Kidney glomerular epithelial cell (primary cell): ENCODE results near the gene CUX1.
A peak's percentile ranks its signal among the peaks of the same experiment; 100 is the strongest.
"Not testable (repeated sequence)": the region's sequence is repeated elsewhere in the genome, so short reads cannot be mapped to it uniquely, and the experiment has no call there.

Experiments
- DNase-seq: peaks from one replicate; lab custom pipeline; 2025; lab: John Stamatoyannopoulos, UW

Gene CUX1, protein sequence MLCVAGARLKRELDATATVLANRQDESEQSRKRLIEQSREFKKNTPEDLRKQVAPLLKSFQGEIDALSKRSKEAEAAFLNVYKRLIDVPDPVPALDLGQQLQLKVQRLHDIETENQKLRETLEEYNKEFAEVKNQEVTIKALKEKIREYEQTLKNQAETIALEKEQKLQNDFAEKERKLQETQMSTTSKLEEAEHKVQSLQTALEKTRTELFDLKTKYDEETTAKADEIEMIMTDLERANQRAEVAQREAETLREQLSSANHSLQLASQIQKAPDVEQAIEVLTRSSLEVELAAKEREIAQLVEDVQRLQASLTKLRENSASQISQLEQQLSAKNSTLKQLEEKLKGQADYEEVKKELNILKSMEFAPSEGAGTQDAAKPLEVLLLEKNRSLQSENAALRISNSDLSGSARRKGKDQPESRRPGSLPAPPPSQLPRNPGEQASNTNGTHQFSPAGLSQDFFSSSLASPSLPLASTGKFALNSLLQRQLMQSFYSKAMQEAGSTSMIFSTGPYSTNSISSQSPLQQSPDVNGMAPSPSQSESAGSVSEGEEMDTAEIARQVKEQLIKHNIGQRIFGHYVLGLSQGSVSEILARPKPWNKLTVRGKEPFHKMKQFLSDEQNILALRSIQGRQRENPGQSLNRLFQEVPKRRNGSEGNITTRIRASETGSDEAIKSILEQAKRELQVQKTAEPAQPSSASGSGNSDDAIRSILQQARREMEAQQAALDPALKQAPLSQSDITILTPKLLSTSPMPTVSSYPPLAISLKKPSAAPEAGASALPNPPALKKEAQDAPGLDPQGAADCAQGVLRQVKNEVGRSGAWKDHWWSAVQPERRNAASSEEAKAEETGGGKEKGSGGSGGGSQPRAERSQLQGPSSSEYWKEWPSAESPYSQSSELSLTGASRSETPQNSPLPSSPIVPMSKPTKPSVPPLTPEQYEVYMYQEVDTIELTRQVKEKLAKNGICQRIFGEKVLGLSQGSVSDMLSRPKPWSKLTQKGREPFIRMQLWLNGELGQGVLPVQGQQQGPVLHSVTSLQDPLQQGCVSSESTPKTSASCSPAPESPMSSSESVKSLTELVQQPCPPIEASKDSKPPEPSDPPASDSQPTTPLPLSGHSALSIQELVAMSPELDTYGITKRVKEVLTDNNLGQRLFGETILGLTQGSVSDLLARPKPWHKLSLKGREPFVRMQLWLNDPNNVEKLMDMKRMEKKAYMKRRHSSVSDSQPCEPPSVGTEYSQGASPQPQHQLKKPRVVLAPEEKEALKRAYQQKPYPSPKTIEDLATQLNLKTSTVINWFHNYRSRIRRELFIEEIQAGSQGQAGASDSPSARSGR (N-terminal part only)

DNA sequence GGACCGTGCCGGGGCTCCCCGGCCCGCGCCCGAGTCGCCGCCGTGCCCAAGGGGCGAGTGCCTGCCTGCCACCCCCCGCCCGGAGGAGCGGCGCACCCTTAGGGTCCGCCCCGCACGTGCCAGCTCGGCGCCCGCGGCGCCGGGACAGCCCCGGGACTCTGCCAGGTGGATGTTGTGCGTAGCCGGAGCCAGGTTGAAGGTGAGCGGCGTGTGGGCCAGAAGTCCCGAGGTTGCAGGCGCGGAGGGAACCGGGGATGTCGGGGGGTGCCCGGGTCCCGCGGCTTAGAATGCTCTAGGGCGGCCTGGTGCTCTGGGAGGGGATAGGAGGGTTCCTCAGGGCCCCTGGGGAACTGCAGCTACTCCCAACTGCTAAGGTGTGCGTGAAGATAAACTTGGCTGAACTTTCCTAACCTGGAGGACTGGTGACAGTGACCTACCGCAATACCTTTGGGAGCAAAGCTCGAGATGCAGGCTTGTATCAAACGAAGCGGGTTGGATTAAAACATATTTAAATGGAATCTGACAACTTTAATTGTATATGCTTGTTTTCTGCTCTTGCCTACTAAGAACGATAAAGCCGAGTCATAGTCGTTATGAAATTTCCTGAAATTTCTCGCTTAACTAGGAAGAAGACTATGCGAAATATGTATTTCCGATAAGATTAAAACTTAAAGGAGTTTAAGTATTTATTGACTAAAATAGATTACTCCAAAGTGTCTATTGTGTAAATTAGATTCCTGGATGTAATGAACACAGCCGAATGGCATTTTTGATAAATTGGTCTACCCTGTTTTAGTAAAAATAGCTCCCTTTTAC, at the start of gene CUX1:
Gene CUX1, plus strand, starts transcription at position 156 of the 816 bp plus-strand sequence. Its CDS starts 14 bp downstream, at position 170.
- no peak for DNase-seq

DNA sequence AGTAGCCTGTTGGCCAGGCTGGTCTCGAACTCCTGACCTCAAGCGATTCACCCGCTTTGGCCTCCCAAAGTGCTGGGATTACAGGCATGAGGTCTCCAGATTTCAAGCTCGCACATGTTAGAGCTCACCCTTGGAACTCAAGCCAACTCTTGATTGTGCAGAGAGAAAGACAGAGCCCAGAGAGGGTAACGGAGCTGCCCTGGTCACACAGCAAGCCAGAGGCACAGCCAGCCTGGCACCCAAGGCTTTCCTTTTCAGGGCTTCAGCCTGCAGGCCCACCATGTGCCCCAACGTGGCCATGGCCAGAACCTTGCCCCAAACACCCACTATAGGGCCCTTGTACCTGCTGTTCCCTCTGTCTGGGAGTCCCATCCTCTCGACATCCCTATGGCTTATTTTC, 49.1 kb upstream of the CUX1 start:
- no peak for DNase-seq

DNA sequence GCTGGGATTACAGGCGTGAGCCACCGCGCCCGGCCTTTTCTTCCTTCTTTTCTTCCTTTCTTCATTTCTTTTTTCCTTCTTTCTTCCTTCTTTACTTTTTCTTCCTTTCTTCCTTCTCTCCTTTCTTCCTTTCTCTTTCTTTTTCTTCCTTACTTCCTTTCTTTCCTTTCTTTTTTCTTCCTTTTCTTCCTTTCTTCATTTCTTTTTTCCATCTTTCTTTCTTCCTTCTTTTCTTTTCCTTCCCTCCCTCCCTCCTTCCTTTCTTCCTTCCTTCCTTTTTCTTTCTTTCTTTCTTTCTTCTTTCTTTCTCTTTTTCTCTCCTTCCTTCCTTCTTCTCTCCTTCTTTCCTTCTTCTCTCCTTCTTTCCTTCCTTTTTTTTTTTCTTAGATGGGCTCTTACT, 47.0 kb upstream of the CUX1 start:
- DNase-seq: no peak

DNA sequence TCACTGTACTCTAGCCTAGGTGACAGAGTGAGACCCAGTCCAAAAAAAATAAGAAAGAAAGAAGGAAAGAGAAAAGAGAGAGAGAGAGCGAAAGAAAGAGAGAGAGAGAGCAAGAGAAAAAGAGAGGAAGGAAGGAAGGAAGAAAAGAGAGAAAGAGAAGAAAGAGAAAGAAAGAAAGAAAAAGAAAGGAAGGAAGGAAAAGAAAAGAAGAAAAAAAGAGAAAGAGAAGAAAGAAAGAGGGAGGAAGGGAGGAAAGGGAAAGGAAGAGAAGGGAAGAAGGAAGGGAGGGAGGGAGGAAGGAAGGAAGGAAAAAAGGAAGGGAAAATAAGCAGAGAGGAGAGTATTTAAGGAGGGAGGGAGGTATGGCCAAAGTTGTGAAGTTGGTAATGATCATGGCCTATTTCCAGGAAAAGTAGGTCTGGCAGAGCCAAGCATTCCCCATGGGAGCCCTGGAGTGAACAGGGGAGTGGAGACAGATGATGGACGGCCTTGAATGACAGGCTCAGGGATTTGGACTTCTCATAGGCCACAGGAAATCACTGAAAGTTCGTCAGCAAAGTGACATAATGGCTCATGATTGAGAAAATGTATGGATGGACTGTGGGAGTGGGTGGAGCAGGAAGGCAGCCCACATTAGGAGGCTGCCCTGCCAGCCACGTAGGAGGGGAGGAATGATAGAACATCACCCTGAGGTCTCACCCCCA, 44.8 kb upstream of the CUX1 start:
- no peak for DNase-seq

DNA sequence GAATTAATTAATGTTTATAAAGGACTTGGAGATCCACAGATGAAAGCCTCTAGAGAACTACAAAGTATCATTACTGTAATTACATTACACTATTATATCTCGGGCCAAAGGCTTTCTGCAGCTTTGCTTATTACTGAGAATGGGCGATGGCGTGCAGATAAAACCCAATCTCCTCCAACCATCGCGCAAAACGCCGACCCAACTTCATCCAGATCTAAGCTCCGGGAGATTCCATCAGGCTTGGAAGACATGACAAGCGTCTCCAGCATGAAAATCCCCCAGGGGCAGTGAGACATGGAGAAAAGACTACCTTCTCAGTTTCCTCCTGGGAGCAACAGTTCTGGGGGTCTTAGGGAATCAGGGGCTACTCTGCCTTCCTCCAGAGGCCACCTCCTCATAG, 42.2 kb upstream of the CUX1 start:
- DNase-seq: no peak

DNA sequence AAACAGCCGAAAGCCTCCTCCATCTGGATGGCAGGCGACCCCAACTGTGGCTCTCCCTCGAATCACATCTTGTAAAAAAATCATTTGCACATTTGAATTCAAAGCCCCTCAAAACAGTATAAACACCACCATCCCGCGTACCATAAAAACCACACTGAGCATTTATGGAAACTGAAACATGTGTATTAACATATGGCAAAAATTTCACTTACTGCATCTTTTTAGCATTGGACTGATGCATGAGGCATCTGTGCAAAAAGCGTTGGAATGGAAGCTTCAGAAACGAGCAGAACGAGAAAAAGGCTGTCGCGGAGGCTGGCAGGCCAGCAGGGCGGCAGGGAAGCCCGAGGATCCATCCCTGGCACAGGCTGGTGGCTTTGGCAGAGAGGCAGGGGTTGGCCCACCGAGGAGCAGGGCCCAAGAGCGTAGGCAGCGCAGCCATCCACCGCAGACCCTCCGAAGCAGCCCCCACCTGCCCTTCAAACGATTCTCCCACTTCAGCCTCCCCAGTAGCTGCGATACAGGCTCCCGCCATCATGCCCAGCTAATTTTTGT, 39.3 kb upstream of the CUX1 start:
- DNase-seq: no peak

DNA sequence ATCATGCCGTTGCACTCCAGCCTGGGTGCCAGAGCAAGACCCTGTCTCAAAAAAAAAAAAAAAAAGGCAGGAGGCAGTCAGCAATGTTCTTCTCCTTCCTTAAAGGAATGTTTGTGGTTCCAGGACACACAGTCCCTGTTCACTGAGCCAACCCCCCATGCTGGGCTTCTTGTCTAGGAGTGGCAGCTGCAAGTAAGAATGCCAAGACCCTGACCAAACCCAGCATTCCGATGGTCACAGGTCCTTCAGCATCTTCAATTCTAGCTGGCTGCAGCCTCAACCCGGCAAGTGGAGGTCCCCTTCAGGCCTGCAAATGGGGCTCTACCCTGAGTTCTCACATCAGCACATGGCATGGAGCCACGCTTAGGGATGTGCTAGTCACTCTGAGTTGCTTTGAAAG, 38.2 kb upstream of the CUX1 start:
- no peak for DNase-seq

DNA sequence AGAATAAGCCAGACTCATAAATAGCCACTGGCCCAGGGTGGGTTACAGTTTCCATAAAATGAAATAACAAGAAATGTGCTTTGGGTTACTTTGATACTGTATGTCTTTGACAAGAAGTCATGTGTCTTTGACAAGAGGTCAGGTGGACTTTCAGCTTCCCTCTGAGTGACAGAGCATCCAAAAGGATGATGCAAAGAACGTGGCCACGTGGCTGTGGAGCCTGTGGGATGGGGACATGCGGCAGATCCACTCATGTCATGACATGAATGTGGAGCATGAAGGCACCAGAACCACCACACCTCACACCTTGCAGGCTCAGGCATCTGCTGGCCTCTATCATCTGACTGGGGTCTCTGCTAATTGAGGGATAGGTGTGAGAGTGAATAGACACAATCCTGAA, 37.1 kb upstream of the CUX1 start:
- DNase-seq: no peak

DNA sequence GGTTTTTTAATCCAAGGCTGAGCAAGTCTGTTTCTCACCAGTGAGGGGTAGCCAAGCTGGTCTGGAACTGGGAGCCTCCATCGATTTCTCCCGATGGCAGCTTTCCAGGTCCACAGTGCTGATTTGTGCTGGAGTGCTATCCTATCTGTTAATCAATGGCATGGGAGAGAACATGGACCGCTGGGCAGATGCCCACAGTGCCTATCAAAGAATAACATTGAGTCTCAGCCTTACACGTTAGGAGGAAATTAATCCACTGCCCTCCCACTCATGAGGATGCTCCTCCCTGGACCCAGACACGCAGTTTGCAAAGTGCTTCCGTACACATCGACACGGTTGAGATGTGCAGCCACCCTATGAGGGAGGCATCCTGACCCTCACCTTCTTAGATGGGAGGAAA, 36.0 kb upstream of the CUX1 start:
- DNase-seq: peak; percentile 44

DNA sequence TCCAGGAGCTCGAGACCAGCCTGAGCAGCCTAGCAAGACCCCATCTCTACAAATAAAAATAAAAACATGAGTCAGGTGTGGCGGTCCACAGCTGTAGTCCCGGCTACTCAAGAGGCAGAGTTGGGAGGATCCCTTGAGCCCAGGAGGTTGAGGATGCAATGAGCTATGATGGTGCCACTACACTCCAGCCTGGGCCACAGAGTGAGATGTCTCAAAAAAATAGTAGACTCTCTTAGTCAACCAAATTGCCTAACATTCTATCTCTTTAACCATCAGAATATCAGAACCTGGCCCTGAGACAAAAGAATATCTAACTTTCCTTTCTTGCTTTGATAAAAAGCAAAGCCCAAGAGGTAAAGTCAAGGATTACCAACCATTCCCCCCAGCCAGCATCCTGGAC, 35.0 kb upstream of the CUX1 start:
- DNase-seq: no peak

DNA sequence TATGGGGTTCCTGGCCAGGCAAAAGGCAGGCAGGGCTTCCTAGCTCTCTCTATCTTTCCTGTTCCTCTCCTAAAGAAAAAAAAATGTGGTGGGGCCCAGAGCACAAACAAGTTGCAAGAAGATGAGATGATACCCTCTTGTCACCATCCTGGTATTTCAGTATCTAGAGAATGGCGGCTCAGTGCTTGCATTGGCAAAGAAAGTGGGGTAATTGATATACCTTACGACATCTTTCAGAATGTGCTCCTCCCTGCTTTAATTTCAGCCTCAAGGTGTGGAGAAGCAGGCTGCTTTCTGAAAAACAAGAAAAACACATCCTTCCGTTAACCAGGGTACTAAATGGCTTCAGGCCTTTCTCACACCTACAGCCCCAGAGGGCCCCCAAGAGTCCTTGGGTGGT, 34.5 kb upstream of the CUX1 start:
- DNase-seq: no peak

DNA sequence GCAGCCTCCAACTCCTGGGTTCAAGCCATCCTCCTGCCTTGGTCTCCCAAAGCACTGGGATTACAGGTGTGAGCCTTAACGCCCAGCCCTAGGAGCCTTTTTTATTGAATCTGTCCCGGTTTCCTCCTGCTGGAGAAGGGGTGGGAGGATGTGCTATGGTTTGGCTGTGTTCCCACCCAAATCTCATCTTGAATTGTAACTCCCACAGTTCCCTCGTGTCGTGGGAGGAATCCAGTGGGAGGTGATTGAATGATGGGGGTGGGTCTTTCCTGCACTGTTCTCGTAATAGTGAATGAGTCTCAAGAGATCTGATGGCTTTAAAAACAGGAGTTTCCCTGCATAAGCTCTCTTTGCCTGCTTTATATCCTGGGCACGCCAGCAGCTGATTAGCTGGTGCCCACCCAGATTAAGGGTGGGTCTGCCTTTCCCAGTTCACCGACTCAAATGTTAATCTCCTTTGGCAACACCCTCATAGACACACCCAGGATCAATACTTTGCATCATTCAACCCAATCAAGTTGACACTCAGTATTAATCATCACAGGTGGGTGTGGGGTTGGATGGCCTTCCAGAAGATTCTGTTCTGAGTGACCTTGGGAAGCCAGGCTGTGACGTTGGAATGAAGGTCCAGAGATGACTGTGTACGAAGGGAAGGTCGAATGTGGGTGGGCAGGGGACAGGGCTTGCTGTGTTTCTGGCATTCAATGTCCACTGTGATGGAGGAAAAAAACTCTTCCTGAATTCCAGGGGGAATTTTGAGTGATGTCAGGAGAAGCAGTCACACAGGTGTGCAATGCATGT, 33.8 kb upstream of the CUX1 start:
- no peak for DNase-seq

DNA sequence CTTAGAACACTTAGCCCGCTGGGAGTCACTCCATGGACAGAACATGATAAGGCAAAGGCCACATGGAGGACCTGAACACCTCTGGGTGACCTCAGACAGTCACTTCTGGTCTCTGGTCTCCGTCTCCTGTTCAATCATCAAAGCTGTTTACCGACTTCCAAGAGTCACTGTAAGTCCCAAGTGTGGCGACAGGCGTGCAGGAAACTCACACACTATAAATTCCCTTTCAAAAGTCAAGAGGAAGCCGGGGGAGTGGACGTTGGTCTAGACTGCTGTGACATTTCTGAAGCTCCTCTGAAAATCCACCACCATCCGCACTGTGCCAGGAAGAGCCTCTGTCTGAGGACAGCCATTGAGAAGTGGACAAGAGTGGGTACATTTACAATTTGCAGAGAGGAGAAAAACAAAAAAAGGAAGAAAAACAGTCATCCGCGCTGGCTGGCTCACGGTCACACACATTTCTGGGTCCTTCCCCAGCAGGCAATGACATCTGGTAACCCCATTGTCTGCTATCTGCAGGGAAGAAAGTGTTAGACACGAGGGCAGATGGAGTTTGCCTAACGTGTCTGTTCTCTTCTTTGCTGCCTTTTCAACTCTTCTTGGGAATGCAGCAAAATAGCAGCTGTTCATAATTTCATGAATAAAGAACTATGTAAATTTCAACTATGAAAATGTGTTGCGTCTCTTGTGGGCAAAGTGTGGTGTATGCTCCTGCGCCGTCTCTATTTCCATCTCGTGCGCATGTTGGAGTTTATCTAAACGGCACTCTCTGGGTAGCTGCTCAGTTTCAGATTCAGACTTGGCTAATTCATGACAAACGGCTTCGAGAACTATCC, 32.9 kb upstream of the CUX1 start:
- no peak for DNase-seq

DNA sequence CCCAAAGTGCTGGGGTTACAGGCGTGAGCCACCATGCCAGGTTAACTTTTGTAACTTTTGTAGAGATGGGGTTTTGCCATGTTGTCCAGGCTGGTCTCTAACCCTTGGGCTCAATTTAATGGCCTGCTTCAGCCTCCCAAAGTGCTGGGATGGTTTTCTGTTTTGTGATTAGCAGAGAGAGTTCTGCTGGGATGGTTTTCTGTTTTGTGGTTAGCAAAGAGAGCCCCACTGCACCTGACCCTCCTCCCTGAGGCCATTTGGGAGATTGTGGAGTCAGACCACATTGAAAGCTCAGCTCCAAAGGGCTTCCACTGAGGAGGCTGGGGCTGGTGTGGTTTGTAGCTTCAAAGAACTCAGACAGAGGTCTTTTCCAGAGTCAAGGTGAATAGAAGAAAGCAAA, 29.6 kb upstream of the CUX1 start:
- no peak for DNase-seq

DNA sequence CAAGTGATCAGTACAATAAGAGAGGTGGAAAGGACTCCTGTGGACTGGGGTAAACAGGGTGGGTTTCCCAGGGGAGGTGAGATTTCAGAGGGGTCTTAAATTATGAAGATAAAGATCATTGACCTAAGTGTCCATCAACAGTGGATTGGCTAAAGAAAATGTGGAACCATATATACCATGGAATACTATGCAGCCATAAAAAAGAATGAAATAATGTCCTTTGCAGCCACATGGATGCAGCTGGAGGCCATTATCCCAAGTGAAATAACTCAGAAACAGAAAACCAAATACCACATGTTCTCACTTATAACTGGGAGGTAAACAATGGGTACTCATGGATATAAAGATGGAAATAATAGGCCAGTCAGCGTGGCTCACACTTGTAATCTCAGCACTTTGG, 28.9 kb upstream of the CUX1 start:
- no peak for DNase-seq

DNA sequence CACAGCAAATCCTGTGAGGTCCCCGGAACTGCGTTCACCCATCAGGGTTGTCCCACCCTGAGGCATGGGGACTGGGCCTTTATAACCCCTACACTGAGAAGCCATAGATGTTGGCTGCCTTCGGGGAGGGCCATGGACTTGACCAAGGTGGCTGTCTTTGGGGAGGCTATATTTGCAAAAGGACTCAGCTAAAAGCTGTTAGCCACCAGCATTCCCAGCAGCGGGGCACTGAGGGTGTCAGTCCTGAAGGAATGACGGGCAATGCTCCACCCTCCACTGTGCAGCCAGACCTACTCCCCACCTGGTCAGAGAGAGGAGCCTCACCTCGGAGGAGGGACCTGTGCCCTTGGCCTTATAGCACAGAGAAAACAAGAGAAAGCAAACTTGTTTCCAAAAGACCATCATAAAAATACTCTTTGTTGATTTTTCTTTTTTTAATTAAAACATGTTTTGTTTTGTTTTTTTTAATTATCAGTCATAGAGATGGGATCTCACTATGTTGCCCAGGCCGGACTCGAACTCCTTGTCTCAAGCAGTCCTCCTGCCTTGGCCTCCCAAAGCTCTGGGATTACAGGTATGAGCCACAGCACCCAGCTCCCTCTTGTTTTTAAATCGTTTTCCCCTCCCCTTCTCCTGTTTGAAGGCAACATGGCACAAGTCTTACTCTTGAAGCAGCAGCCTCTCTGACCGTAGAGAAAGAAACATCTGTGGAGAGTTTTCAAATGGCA, 26.7 kb upstream of the CUX1 start:
- DNase-seq: no peak

DNA sequence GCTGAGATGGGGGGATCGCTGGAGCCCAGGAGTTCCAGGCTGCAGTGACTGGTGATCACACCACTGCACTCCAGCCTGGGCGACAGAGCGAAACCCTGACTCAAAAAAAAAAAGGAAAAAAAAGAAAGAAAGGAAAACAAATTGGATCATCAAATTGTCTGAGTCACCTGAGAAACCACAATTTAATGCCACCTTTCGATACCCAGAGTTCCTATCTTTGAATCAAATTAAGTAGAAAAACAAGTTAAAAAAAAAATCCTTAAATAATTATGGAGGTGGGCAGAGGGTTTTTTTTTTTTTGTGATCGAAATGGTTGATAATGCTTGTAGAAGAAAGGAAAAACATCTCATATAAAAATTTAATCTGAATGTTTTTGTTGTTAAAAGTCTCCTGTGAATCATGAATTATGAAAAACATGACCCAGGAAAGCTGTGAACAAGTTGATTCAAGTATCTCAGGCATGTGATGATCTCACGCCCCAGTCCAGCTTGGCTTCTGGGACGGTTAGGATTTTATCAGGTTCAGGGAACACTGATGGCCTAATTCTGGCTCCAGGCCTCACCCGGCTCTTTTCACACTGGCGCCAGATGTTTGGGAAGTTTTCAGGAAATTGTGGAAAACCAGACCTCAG, 25.3 kb upstream of the CUX1 start:
- DNase-seq: peak; percentile 91

DNA sequence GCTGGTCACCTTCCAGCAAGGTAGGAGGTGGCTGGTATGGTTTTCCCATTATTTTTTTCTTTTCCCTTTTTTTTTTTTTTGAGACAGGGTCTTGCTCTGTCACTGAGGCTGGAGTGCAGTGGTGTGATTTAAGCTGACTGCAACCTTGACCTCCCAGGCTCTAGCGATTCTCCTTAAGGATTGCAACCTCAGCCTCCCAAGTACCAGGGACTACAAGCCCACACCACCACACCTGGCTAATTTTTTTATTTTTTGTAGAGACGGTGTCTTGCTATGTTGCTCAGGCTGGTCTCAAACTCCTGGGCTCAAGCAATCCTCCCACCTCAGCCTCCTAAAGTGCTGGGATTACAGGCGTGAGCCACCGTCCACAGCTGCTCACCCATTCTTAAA, 24.7 kb upstream of the CUX1 start:
- DNase-seq: not testable (repeated sequence)
